ENCODE data around the gene SPAG7.

SPAG7 gene

DNA sequence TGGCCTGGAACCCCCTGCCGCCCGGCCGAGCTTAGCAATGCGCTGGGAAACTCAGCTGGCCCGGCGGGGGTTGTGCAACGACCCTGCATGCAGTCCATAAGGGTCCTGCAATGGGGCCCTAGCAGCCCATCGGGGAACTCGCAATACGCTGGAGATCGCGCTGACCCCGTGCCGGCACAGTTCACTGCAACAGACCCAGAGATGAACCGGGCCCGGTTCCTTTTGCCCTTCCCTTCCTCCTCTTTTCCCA, 28.1 kb downstream of the SPAG7 start:
- Histone ChIP-seq H3K36me3 (ENCODE audit: control insufficient read depth, low read length) (peaks cover 85% of the 10 kb centered on the region), H3K4me2 (ENCODE audit: low read length) (peak overlapping the region; percentile 94), H3K27ac (ENCODE audit: low read depth, low read length) (peak overlapping the region; percentile 92), H4K20me1 (ENCODE audit: control insufficient read depth, insufficient read depth, low read depth, low read length) (no peaks in the 10 kb centered on the region; the same call in 1 of the 2 replicates), H3K27me3 (ENCODE audit: control insufficient read depth, low read length) (no peaks in the 10 kb centered on the region), H3K4me3 (ENCODE audit: low read length) (peak overlapping the region; percentile 90), H3K4me1 (ENCODE audit: control insufficient read depth, low read length) (peaks cover 51% of the 10 kb centered on the region), H3K9me2 (replicated peaks; ENCODE audit: control insufficient read depth, low read length) (no peaks in the 10 kb centered on the region), H3K9me3 (ENCODE audit: control insufficient read depth, insufficient read depth, low read length) (no peaks in the 10 kb centered on the region), H3K79me2 (ENCODE audit: control insufficient read depth, low read length) (peaks cover 63% of the 10 kb centered on the region), H3F3A (ENCODE audit: control insufficient read depth, insufficient read depth) (peaks cover 34% of the 10 kb centered on the region)
- TF ChIP-seq EZH2phosphoT487 (IDR thresholded peaks at IDR 0.05; ENCODE audit: borderline replicate concordance, low read length), result no peak
- TF ChIP-seq, protein P1, sequence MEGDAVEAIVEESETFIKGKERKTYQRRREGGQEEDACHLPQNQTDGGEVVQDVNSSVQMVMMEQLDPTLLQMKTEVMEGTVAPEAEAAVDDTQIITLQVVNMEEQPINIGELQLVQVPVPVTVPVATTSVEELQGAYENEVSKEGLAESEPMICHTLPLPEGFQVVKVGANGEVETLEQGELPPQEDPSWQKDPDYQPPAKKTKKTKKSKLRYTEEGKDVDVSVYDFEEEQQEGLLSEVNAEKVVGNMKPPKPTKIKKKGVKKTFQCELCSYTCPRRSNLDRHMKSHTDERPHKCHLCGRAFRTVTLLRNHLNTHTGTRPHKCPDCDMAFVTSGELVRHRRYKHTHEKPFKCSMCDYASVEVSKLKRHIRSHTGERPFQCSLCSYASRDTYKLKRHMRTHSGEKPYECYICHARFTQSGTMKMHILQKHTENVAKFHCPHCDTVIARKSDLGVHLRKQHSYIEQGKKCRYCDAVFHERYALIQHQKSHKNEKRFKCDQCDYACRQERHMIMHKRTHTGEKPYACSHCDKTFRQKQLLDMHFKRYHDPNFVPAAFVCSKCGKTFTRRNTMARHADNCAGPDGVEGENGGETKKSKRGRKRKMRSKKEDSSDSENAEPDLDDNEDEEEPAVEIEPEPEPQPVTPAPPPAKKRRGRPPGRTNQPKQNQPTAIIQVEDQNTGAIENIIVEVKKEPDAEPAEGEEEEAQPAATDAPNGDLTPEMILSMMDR (IDR thresholded peaks at IDR 0.05; ENCODE audit: low read depth, low read length, poor library complexity, severe bottlenecking), result no peak

DNA sequence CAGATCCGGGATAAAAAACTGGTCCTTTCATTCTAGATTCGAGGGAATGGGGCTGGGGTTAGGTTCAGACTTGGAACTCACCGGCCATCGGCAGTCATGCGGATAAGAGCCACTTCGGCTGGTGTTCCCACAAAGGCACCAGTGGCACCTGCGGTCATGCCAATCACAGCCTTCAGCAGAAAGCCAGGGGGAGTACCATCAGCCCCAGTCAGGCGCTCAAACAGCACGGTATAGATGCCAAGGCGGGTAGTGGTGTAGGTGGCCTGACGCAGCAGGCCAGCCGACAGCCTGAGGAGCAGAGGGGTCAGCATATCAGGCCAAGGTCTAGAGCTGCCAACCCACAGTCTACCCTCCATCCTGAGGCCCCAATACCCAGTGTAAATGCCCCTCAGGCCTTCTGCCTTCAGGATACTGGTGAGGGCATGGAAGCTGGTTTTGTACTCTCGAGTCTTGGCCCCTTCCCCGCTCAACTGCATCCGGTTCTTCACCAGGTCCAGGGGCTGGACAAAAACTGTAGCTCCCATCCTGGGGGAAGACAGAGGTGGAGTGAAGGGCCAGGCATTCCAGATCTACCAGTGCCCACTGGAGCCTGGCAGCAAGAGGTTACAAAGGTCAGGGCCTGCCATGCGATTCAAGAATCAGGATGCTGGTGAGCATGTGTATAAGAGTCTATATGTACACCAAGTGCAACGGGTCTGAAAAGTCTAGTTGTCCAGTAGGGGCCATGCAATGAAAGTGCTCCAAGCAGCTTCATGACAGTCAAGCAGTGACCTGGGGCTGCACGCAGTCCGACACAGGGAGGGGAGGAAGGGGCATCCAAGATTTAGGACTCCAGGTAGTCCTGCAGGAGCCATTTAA, 28.7 kb downstream of the SPAG7 start:
- Histone ChIP-seq H3K27me3 (ENCODE audit: control insufficient read depth, low read length) (no peaks in the 10 kb centered on the region), H3K79me2 (ENCODE audit: control insufficient read depth, low read length) (peaks cover 57% of the 10 kb centered on the region), H3K4me3 (ENCODE audit: low read length) (peak overlapping the region; percentile 90), H3K4me2 (ENCODE audit: low read length) (peak overlapping the region; percentile 94), H3K27ac (ENCODE audit: low read depth, low read length) (peak overlapping the region; percentile 92), H3K4me1 (ENCODE audit: control insufficient read depth, low read length) (peaks cover 51% of the 10 kb centered on the region), H3K9me3 (ENCODE audit: control insufficient read depth, insufficient read depth, low read length) (no peaks in the 10 kb centered on the region), H3K36me3 (ENCODE audit: control insufficient read depth, low read length) (peaks cover 81% of the 10 kb centered on the region), H3K9me2 (replicated peaks; ENCODE audit: control insufficient read depth, low read length) (no peaks in the 10 kb centered on the region), H3F3A (ENCODE audit: control insufficient read depth, insufficient read depth) (peaks cover 29% of the 10 kb centered on the region), H4K20me1 (ENCODE audit: control insufficient read depth, insufficient read depth, low read depth, low read length) (no peaks in the 10 kb centered on the region; the same call in 1 of the 2 replicates)
- TF ChIP-seq, protein P1 (IDR thresholded peaks at IDR 0.05; ENCODE audit: low read depth, low read length, poor library complexity, severe bottlenecking), result peak; percentile 15
- no peak for TF ChIP-seq EZH2phosphoT487 (IDR thresholded peaks at IDR 0.05; ENCODE audit: borderline replicate concordance, low read length)

DNA sequence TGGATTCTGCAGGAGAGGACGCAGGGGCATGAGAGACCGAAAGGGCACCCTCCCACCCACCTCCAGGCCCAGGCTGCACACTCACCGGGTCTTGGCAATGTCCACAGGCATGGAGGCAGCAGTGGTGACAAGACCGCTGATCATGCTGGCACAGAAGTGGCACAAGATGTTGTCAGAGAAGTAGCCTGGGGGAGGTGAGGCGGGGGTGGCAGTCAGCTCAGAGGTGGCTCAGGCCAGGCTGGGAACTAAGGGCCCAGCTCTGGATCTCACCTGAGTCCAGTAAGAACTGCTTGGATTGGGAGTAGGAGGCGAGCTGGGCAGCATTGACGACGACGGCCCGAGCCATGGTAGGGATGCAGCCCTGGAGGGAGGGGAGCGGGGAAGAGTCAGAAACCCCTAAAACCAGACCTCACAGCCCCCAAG, 29.5 kb downstream of the SPAG7 start:
- Histone ChIP-seq H4K20me1 (ENCODE audit: control insufficient read depth, insufficient read depth, low read depth, low read length) (no peaks in the 10 kb centered on the region; the same call in 1 of the 2 replicates), H3K4me3 (ENCODE audit: low read length) (peak overlapping the region; percentile 90; the same call in 1 of the 2 replicates), H3F3A (ENCODE audit: control insufficient read depth, insufficient read depth) (peaks cover 23% of the 10 kb centered on the region), H3K4me2 (ENCODE audit: low read length) (peak overlapping the region; percentile 94), H3K79me2 (ENCODE audit: control insufficient read depth, low read length) (peaks cover 49% of the 10 kb centered on the region), H3K27me3 (ENCODE audit: control insufficient read depth, low read length) (no peaks in the 10 kb centered on the region), H3K27ac (ENCODE audit: low read depth, low read length) (no peak overlapping the region), H3K4me1 (ENCODE audit: control insufficient read depth, low read length) (peaks cover 42% of the 10 kb centered on the region), H3K36me3 (ENCODE audit: control insufficient read depth, low read length) (peaks cover 72% of the 10 kb centered on the region), H3K9me2 (replicated peaks; ENCODE audit: control insufficient read depth, low read length) (no peaks in the 10 kb centered on the region), H3K9me3 (ENCODE audit: control insufficient read depth, insufficient read depth, low read length) (no peaks in the 10 kb centered on the region)
- TF ChIP-seq EZH2phosphoT487 (IDR thresholded peaks at IDR 0.05; ENCODE audit: borderline replicate concordance, low read length), result no peak
- TF ChIP-seq, protein P1 (IDR thresholded peaks at IDR 0.05; ENCODE audit: low read depth, low read length, poor library complexity, severe bottlenecking), result no peak
